Gastrocnemius medialis (tissue), 4 donors: ENCODE data around the gene MYLK3. TPM values are rescaled to one million over a fixed set of nuclear protein-coding genes. Genes with fewer than 3 reads are reported as not detected.

Experiments used
- ATAC-seq, 2 donors: fragments of 150-250 bp; one replicate each; pipeline ENCODE4 v1.9.1; 2016
- DNase-seq, 2 donors: peaks; one replicate each; pipeline ENCODE4 v3.0.0-alpha.2; 2019
- H3K27ac ChIP-seq, 4 donors: fragments of 200-600 bp; sonication (generic); 1 replicate in 1 of 4; 2 replicates in 3 of 4; pipeline ENCODE4 v1.5.1; 2016 to 2018; ENCODE audit warnings: mild to moderate bottlenecking in 2 of 4, moderate library complexity in 1 of 4
- H3K27me3 ChIP-seq, 3 donors: fragments of 200-600 bp; sonication (generic) in 2 of 3; 1 replicate in 1 of 3; 2 replicates in 2 of 3; pipeline versions ENCODE4 v1.5.1 to v1.6.0; 2016 to 2019; ENCODE audit warnings: mild to moderate bottlenecking in 1 of 3, moderate library complexity in 1 of 3
- H3K36me3 ChIP-seq, 2 donors: fragments of 200-600 bp; sonication (generic) in 1 of 2; one replicate each; pipeline ENCODE4 v1.5.1; 2017 to 2018
- H3K4me1 ChIP-seq, 2 donors: fragments of 200-600 bp; sonication (generic) in 1 of 2; one replicate each; pipeline ENCODE4 v1.5.1; 2016 to 2017; ENCODE audit warnings: mild to moderate bottlenecking in 2 of 2
- H3K4me3 ChIP-seq, 4 donors: fragments of 200-600 bp; sonication (generic) in 3 of 4; 1 replicate in 1 of 4; 2 replicates in 3 of 4; pipeline ENCODE4 v1.5.1; 2016 to 2019; ENCODE audit warnings: mild to moderate bottlenecking in 2 of 4
- H3K9me3 ChIP-seq, 3 donors: fragments of 200-600 bp; sonication (generic) in 2 of 3; 1 replicate in 1 of 3; 2 replicates in 2 of 3; pipeline ENCODE4 v1.5.1; 2016 to 2019
- CTCF ChIP-seq, 5 experiments: fragments of 450-650 bp in 3 of 5; fragments of 200-600 bp in 2 of 5; sonication (generic) in 2 of 5; IDR thresholded peaks in 4 of 5; conservative IDR thresholded peaks in 1 of 5; 1 replicate in 4 of 5; 2 replicates in 1 of 5; pipeline ENCODE4 v1.5.1; 2016 to 2019; ENCODE audit warnings: antibody characterized with exemption in 5 of 5, mild to moderate bottlenecking in 3 of 5, moderate library complexity in 3 of 5
- POLR2A ChIP-seq, 2 donors: fragments of 450-650 bp; IDR thresholded peaks; one replicate each; pipeline ENCODE4 v1.6.1; 2017; ENCODE audit warnings: antibody characterized with exemption in 2 of 2, mild to moderate bottlenecking in 2 of 2, moderate library complexity in 2 of 2
- in situ Hi-C, 4 donors: fragments of 200-750 bp; cut with MboI; loops; one replicate each; pipeline versions ENCODE4 v1.15.0 to v1.8.0; 2017; ENCODE audit warnings: low sequenced_read_pairs in 4 of 4
- intact Hi-C: fragments of 100-400 bp; cut with DNase I; formaldehyde crosslinking; loops from one replicate; pipeline ENCODE4 v1.15.1; 2023; ENCODE audit warnings: low total_unique reads
- total RNA-seq, 4 donors: library from RNA; depleted of rRNA; stranded (reverse); fragments of >200 nt; gene quantifications; one replicate each; pipeline versions ENCODE4 v1.1.0 to v1.2.3, GENCODE V29; 2016

The MYLK3 gene
- total RNA-seq, 4 donors from 2014 or later, result 2.4 to 9.2 (median 5.2) TPM

- intact Hi-C loops, result no loop called here
- DNase-seq, result no peak
- TF ChIP-seq CTCF (IDR thresholded peaks at IDR 0.05 in 4 of 5, conservative IDR thresholded peaks at IDR 0.05 in 1 of 5) (no peak), POLR2A (IDR thresholded peaks at IDR 0.05) (no peak)
- Histone ChIP-seq H3K36me3 (no peaks in the 10 kb centered on the region), H3K4me1 (no peaks in the 10 kb centered on the region), H3K27ac (peak overlapping the region; percentile 20 to 74 (median 46)), H3K4me3 (no peak overlapping the region), H3K9me3 (no peaks in the 10 kb centered on the region), H3K27me3 (no peaks in the 10 kb centered on the region)
- in situ Hi-C loops, result no loop called here
- ATAC-seq, result peak; percentile 41 to 72
Observed at GRCh38 chr16:46728806-46729205, 19.3 kb downstream of the MYLK3 start.

- Histone ChIP-seq H3K27ac (peak overlapping the region in 3 of 4 donors; percentile 12 to 52 (median 43)), H3K9me3 (no peaks in the 10 kb centered on the region), H3K4me3 (no peak overlapping the region), H3K27me3 (no peaks in the 10 kb centered on the region), H3K36me3 (no peaks in the 10 kb centered on the region), H3K4me1 (no peaks in the 10 kb centered on the region)
- in situ Hi-C loops, result no loop called here
- DNase-seq, result no peak
- no peak for ATAC-seq
- intact Hi-C loops, result no loop called here
- no peak for TF ChIP-seq POLR2A (IDR thresholded peaks at IDR 0.05)
- no peak for TF ChIP-seq CTCF (IDR thresholded peaks at IDR 0.05 in 4 of 5, conservative IDR thresholded peaks at IDR 0.05 in 1 of 5)
Observed at GRCh38 chr16:46727630-46728029, 20.5 kb downstream of the MYLK3 start.

- no peak for DNase-seq
- Histone ChIP-seq H3K4me1 (no peaks in the 10 kb centered on the region), H3K27me3 (no peaks in the 10 kb centered on the region), H3K36me3 (no peaks in the 10 kb centered on the region), H3K9me3 (no peaks in the 10 kb centered on the region), H3K4me3 (no peak overlapping the region), H3K27ac (peak overlapping the region in 2 of 4 donors; percentile 2 to 43)
- no peak for ATAC-seq
- in situ Hi-C loops (no loop called here), intact Hi-C loops (no loop called here)
- TF ChIP-seq POLR2A (IDR thresholded peaks at IDR 0.05), result no peak
- TF ChIP-seq CTCF (IDR thresholded peaks at IDR 0.05 in 4 of 5, conservative IDR thresholded peaks at IDR 0.05 in 1 of 5), result no peak
Observed at GRCh38 chr16:46727184-46727583, 21.0 kb downstream of the MYLK3 start.

GRCh38 chr16:46721885-46722284 is 26.3 kb downstream of the MYLK3 start:
- DNase-seq, result peak in 1 of 2 donors; percentile 34
- intact Hi-C loops (no loop called here), in situ Hi-C loops (no loop called here)
- no peak for ATAC-seq
- no peak overlapping the region for H3K27ac ChIP-seq
- H3K36me3 ChIP-seq, result no peaks in the 10 kb centered on the region
- H3K9me3 ChIP-seq, result no peaks in the 10 kb centered on the region
- no peak overlapping the region for H3K4me3 ChIP-seq
- H3K4me1 ChIP-seq, result no peaks in the 10 kb centered on the region
- no peak for TF ChIP-seq CTCF (IDR thresholded peaks at IDR 0.05 in 4 of 5, conservative IDR thresholded peaks at IDR 0.05 in 1 of 5)
- no peak for TF ChIP-seq POLR2A (IDR thresholded peaks at IDR 0.05)
- H3K27me3 ChIP-seq, result no peaks in the 10 kb centered on the region

GRCh38 chr16:46720619-46721018 is 27.5 kb downstream of the MYLK3 start:
- Histone ChIP-seq H3K4me3 (no peak overlapping the region), H3K27ac (no peak overlapping the region), H3K9me3 (no peaks in the 10 kb centered on the region), H3K4me1 (peaks cover 4% of the 10 kb centered on the region in 2 donors), H3K36me3 (no peaks in the 10 kb centered on the region), H3K27me3 (no peaks in the 10 kb centered on the region)
- DNase-seq, result no peak
- ATAC-seq, result no peak
- in situ Hi-C loops, result no loop called here
- intact Hi-C loops, result no loop called here
- TF ChIP-seq POLR2A (IDR thresholded peaks at IDR 0.05) (no peak), CTCF (IDR thresholded peaks at IDR 0.05 in 4 of 5, conservative IDR thresholded peaks at IDR 0.05 in 1 of 5) (no peak)
